SKM-1 (cell line): ENCODE measurements around the gene GPC3.

Experiments used
- DNase-seq: peaks from one replicate; lab custom pipeline; 2025; ENCODE audit not compliant: unreplicated experiment; lab: John Stamatoyannopoulos, UW

Gene GPC3

DNA sequence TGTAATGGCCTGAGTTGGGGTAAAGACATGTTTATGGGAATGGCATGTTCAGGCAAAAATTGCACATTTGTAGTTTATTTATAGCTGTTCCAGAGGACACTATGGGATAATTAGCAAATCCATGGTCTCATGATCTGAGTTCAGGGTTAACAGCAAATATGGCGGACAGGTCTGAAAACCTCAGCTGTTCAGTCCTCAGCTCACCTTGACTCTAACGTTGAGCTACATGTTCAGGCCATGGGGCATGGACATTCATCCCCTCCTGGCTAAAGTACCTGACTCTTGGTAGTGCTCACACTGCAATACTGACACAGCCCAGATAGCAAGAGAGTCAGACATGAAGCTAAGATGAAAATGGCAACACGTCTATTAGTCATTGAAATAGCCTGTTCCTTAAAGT, 408.5 kb downstream of the GPC3 start:
- no peak for DNase-seq

DNA sequence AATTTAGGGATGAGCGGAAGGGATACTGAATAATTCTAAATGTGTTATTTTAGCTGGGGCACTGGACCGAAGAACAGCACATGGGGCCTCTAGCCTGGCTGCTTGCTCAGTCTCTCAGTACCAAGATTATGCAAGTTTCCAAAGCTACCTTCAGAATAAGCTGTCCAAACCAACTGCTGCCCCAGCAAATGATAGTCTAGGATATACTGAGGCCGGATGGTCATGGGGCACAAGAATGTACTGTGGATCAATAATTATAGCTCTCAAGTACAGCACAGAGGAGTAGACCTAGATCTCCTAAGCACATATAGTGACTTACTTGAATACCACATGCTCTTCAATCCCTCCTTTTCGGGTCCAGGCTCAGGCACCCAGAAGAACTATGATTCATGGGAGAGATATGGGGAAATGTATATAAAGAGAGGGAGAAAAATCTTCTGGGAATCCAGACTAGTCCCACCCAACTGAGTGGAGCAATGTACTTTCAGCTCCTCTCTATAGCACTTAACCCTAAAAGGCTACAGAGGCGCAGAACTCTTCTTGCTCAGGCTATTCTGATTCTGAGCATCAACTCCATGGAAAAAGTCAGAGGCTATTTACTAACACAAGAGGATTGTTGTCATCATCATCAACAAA, 409.8 kb downstream of the GPC3 start:
- DNase-seq = no peak

DNA sequence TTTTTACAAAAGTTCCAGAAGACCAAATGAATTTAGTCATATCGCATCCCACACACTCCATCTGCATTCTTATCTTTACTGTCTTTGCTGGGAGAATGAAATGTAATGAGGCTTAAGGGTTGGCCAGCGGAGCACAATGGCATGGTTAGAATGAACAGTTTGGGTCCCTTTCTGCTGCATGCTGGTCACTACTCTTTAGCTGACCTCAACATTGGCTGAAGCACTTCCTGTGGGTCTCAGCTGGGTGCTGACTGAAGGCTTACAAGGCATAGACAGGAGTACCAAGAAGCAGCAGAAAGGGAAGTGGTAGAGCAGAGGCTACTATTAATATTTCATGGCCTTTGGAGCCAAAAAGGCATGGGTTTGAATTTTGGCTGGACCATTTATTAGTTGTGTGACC, 410.7 kb downstream of the GPC3 start:
- no peak for DNase-seq

DNA sequence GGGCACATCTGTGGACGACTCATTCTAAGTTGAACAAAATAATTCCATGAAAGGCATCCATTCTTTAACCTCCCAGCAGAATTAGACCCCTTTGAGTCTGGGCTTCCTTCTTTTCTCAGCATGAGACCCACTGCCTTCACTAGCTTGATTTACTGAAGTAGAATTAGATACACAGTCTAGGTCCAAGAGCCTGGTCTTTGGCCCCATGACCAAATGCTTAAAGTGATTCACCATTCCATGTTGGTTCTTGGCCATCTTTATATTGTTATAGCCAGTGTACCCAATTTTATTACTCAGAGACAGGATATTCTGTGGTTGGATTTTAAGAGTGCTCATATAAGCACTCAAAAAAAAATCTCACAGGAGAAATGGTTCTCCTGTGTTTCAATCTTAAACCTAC, 414.8 kb downstream of the GPC3 start:
- no peak for DNase-seq

DNA sequence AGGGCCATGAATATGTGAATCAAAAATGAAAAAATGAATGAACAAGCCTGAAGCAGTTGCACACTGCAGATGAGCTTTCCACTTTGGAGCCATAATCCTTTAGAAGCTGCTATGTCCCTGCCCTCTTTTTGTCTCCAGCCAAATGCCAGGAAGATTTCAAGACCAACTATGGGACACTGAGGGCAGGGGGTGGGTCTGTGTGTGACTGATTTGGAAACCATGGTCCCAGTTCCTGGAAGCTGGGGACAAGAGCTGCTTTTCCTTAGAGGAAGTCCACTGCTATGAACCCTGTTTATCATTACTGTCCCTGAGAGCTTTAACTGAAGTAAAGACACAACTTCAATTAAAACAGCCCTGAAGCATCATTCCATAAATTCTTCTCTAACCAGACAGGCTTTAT, 416.2 kb downstream of the GPC3 start:
- DNase-seq = no peak

DNA sequence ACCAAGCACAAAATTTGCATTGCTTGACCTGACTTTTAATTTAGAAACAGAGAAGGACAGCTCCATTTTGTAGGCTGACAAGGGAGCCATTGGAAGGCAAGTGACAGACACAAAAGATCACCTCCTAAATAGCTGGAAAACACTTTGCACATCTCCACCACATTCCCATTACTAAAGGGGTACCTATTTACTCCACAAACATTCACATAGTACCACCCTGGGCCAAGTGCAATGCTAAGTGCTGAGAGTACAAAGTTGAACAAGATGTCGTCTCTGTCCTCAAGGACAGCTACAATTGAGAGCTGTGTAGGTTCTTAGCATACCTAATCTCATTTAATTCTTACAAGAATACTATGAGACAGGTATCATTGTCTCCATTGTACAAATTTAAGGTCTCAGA, 417.3 kb downstream of the GPC3 start:
- no peak for DNase-seq

DNA sequence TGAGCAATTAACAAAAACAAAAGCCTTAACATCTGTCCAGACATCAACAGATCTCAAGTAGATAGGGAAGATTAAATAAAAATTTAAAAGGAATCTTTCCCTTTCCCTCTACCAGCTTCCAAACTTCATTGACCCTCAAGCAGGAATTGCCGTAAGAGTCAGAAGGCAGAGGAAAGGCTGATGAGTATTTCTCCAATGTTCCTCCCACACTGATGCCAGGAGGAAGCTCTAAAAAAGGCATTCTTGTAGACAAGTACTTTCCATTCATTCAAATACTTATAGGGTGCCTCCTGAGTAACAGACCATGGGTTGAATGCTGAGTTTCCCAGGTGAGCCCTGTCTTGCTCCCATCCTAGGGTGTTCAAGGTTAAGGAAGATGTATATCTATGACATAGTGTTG, 418.5 kb downstream of the GPC3 start:
- DNase-seq = no peak

DNA sequence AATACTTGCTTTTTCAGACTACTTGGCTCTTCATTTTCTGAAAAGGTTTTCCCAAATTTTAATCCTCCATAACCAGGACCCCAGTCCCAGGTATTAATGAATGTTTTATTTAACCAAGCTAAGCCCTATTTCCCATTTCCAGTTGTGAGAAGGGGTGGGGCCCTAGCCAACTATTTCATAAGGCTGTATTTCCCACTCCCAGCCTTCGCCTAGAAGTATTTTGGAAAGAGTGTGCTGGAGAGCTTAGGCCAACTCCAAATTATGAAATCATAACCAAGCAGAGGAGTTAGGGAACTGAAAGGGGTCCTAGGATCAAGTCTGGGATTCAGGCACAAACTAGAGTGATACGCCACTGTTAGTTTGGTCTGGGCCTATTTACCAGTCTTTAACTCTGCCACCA, 421.7 kb downstream of the GPC3 start:
- DNase-seq = no peak

DNA sequence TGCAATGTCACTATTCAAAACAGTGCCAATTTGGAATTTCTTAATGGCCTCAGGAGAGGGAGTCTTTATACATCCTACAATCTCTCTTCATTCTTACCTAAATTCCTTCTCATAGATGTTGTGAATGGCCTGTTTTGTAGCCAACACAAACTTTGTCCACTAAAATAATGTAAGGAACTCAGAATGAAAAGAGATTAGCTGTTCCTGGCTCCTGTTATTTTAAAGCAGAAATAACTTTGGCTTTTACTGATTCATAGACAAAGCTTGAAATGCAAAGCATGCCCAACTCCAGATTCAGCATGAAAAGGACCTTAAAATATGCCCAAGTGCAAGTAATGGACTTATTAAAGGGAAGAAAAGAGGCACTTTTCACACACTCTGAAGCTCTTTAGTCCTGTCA, 424.1 kb downstream of the GPC3 start:
- DNase-seq = no peak

DNA sequence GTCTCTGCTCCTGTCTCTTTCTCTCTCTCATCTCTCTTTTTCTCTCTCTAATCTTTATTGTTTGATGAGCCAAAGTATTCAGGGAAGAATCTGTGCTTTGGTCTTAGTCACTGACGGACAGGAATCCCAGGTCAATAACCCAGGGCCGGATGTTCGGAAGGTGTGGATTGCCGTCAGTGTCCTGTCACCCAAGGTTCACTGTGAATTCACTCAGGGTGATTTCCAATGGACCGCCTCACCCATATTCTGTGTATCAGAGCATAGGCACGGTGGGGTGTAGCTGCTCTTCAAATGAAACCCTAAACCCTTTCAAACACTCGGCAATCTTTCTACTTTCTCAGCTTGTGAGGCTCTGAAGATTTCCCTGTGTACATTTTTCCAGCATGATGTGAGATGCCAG, 425.5 kb downstream of the GPC3 start:
- DNase-seq = no peak

DNA sequence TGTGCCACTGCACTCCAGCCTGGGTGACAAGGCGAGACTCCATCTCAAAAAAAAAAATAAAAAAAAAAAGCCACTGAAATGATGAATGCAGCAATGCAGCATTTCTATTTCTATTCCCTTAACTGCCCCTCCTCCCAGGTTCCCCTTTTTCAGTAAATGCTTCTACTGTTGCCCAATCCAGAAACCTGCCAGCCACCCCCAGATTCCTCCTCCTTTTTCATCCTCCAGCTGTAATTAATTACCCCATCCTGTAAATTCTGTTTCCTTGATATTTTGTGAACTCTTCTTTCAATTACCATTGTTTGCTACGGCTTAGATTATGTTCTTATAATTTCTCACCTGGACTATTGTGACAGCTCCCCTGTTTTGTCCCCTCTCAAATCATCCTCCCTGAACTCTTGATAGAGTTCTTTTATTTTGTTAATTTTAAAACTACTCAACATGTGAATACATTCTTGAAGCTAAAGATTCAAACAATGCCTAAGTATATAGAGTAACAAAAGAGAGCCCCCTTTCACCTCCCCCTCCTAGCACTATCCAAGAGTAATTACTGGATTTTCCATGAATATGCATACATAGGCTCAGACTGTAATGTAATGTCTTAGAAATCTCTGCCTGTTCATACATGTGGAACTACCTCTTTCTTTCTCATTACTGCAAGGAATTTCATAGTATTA, 429.5 kb downstream of the GPC3 start:
- no peak for DNase-seq

DNA sequence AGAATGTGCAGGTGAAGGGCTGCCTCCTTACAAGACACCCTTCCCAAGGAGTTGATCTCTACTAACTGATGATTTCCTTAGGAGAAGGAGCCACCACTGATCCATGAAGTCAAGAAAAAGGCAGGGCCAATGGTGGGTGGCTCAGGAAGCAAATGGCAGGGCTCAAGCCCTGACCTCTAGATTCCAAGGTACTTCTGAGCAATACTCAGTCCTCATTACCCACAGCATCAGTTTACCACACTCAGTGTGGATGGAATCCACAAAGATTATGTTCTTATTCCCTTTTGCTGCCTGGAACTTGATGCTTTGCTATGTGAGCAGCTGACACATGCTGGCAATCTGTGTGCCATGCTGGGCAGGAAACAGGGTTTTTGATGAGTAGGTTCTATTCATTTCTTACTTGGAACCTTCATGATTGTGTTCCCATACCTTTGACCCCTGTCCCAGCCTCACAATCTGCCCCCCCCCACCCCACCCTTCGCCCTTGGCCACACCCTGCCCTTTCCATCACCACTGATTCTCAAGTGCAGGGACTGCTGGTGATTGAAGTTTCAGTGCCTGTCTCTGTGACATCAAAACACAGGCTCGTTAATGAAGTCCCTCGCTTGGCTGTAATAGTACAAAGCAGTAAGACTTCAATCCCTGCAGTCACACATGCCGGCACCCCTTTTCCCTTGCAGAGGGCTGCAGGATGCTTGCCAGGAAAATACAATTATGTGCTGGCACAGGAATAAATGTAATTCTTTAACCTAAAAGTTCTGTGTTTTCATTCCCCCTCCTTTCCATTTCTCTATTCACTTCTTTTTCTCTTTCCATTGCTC, 434.5 kb downstream of the GPC3 start:
- no peak for DNase-seq

DNA sequence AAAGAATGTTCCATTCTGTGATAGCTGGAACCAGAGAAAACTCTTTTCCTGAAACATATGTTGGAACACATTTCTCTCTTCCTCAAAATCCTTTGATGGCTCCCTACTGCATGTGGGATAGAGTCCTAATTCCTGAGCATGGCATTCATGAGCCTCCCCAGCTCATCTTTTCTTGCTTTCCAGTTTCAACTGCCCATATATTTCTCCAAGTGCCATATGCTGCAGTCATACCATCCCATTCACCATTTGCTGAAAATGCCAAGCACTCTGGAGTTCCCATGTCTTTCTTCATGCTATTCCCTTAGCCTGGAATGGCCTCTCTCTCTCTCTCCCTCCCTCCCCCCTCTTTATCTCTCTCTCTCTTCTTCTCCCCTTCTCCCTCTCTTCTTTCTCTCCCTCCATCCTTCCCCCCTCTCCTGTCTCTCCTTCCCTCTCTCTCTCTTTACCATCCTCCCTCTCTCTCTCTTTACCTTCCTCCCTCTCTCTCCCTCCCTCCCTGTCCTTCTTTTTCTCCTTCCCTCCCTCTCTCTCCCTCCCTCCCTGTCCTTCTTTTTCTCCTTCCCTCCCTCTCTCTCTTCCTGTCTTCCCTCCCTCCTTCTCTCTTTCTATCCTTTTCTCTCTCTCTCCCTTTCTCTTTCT, 436.0 kb downstream of the GPC3 start:
- no peak for DNase-seq

DNA sequence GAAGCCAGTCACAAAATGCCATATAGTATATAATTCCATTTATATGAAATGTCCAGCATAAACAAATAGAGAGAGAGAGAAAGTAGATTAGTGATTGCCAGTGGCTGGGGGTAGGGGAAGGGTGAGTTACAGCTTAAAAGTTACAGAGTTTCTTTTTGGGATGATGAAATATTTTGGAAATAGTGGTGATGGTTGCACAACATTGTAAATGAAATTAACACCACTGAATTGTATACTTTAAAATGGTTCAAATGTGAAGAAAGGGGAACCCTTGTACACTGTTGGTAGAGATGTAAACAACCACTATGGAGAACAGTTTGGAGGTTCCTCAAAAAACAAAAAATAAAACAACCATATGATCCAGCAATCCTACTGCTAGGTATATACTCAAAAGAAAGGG, 439.0 kb downstream of the GPC3 start:
- DNase-seq = no peak

DNA sequence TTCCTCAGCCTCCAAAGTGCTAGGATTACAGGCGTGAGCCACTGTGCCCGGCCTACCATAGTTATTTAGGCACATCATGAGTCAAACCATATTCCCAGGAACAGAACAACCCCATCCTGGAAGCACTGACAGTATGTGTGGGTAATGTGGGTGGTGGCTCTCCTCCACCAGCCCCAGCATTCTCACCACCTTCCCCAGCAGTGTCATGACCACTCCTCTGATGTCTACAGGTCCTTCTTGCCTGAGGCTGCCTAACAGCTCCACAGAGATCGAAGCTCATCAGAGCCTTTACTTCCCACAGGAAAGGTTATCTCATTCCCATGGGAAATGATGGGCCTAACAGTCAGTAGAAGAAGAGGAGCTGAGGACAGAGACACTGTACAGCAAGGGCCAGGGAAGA, 440.6 kb downstream of the GPC3 start:
- DNase-seq = no peak

DNA sequence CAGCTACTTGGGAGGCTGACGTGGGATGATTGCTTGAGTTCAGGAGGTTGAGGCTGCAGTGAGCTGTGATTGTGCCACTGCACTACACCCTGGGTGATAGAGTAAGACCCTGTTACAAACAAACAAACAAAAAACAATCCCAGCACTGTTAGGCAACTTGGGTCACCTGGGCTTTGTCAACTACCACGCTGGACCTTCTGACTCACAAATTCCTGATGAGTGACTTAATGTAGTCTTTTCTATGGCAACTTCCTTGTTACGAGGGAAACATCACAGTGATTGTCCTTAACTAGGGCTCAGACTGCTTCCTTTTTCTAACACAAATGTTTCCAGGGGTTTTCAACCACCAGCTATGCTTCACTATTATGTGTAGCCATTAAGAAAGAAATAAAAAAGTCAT, 441.3 kb downstream of the GPC3 start:
- DNase-seq = peak; percentile 28

DNA sequence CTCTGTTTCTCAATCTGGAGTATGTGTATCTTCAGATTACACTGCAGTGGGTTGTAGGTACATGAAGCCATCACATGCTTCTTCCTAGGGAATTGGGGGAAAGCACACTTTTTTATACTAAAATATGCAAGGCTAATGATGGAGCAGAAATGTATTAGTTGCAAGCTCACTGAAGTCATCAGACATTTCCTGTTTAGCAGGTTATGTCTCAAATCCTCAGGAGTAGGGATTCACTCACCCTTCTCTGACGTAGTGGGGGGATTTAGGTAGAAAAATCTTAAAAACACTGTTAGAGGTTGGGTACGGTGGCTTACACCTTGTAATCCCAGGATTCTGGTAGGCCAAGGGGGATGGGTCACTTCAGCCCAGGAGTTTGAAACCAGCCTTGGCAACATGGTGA, 441.7 kb downstream of the GPC3 start:
- no peak for DNase-seq

DNA sequence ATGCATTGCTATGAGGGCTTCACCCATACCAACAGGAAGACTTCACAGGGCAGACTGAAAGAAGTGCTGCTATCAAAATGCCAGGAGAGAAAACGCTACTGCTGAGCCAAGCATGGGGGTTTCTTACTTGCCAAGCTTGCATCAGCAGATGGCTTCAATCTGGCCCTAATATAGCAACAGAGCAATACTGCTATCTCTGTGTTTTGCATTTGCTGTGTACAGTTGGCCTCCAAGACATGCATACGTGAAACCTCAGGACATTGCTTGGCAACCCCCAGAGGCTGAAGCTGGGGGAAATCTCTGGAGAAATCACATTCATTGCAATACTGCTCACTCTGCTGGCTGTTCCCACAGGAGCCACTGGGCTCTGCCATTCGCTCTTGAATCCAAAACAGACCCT, 442.9 kb downstream of the GPC3 start:
- DNase-seq = no peak

DNA sequence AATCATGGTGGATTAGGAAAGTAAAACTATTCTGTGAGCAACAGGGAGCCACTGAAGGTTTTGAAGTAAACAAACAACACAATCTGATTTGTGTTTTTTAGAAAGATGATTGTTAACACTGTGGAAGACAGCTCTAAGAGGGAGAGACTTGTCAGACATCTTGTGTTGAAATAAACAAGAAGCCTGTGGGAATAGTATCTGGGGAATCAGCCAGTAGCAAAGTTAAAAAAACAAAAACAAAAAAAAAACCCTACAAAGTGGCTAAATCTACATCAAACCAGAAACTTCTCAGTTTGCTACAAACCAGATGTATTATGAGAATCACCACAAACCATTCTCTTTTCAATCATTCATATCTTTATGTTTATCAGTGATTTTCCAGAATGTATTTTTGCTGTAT, 444.4 kb downstream of the GPC3 start:
- no peak for DNase-seq

DNA sequence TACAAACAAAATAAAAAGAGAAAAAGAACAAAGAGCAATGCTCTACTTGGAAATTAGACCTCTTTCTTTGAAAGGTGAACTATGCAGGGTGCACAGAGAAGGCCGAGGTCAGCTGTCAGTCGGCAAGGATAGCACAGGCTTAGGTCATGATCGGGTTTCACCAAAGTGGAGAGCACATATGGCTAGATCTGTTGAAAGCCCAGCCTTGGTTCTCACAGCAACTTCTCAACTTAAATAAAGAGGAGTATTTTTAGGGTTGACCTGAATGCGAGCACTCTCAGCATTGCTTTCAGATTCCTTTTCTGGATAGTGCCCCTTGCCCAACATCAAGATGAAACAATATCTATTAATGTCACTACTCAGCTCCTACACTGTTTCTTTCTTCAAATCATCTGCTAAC, 447.2 kb downstream of the GPC3 start:
- no peak for DNase-seq

DNA sequence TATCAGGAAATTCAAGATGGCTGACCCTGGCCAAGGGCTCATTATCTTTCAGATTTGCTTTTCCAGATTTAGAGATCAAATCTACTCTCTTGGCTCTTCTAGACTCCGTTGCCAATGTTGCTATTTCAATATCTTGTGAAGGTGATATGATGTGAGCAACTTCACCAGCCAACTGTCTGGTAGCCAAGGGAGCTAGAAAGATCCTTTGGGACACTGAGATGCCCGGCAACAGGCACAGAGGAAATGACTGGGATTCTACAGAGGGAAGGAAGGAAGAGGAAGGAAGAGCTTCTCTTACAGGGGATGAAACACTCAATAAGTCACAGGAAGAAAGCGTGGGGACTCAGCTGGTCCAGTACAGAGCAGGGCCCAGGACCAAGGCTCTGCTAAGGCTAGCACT, 448.3 kb downstream of the GPC3 start:
- DNase-seq = no peak

DNA sequence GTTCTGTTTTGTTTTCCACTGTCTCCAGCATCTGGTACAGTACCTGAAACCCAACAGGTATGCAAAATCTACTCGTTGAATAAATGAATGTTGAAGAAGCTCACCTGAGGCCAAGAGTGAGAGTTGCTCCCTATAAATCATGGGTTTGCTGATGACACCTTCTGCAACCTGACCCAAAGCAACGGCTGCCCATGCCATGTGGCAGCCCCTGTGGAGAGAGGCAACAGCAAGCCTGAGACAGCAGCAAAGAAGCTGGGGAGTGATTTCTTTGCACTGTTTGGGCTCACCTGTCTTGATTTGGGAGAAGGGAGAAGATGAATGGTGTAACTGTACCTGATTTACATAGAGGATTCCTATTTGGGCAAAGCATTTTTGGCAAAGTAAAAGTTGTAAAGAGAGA, 450.3 kb downstream of the GPC3 start:
- DNase-seq = no peak
